Measurements from ENCODE around the gene DIAPH2.

GRCh38 chrX:97479106-97479890 is 794.7 kb downstream of the DIAPH2 start:
- TF ChIP-seq ATF1 (CRISPR knock-in tag; IDR thresholded peaks at IDR 0.05): no peak
- no peak for TF ChIP-seq MYPOP (CRISPR knock-in tag; IDR thresholded peaks at IDR 0.05)
- no peak for TF ChIP-seq CTCF (CRISPR knock-in tag; IDR thresholded peaks at IDR 0.05)
- TF ChIP-seq E2F5 (CRISPR knock-in tag; conservative IDR thresholded peaks at IDR 0.05): no peak

All from HepG2 (cell line).